Activated T-helper 1 cell treated with anti-CD3 and anti-CD28 coated beads, Interleukin-2, amount 50 U/mL, for 16 hours (primary cell): ENCODE data around the gene SCYGR6.

Experiments used
- DNase-seq, 2 donors: peaks; one replicate each; pipeline ENCODE4 v3.0.0-alpha.2; 2020; ENCODE audit warnings: low read depth in 1 of 2, low spot score in 1 of 2

SCYGR6 gene

DNA sequence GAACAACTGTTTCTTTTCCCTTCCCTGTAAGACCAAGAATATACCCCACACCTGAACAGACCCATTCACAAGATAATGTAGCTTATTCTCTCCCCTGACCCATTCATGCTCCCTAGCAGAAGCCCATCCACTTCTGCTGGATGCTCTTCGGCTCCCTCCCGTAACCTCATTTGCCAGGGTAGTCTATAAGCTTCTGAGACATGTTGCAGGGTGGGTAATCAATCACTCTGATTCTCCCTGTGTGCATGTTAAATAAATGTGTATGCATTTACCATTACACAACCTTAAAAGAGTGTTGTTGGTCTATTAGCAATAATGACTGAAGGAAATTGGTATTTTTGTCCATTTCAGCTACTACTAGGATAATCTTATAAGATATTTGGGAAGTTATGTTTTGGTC is 8.1 kb downstream of the SCYGR6 start:
- DNase-seq, result no peak

DNA sequence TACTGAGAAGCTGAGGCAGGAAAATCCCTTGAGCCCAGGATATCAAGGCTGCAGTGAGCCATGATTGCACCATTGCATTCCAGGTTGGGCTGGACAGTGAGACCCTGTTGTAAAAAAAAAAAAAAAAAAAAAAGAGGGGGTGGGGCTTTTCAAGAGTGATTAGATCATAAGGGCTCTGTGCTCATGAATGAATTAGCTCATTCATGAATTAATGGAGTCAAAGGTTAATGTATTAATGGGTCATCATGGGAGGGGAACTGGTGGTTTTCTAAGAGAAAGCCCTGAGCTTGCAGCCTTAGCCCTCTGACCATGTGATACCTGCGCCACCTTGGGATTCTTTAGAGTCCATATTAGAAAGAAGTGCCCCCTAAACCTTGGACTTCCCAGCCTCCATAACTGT is 11.3 kb downstream of the SCYGR6 start:
- DNase-seq, result no peak

GRCh38 chr2:227710986-227711385 is 13.6 kb downstream of the SCYGR6 start:
- no peak for DNase-seq

- DNase-seq, result no peak
These were observed 17.2 kb downstream of the SCYGR6 start for GRCh38 chr2:227707390-227707789.

DNA sequence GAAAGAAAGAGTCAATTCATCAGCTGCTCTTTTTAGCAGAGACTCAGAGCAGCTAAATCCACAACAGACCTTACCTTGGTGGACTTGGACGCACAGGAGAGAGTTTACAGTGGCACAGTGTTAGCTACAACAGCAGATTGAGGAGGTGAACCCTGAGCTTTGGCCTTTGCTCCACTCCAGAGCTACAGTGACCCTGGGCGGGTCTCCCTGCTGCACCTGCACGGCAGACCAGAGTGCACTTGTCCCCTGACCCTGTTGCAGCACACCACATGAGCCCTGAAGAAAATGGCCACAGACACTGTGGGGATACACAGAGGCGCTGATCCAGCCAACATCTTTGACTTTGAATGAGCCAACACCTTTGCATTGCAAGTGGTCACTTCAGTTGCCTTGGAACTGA is 17.7 kb downstream of the SCYGR6 start:
- no peak for DNase-seq

DNA sequence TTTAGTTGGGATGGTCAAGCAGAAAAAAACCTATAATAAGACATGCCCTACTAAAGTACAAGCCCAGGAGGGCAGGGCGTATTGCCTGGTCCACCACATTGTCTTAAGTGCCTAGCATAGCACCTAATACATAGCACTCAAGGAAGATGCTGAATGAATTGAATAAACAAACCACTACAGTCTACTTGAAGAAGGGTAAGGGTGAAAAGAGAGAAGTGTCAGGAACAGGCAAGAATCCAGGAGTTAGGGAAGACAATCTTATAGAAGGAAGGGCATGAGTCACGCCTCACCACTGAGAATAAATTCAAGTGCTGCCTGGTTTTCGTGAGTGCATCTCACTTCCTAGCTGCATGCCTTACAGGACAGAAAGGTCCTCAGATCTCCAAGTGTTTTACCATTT is 20.6 kb downstream of the SCYGR6 start:
- no peak for DNase-seq

DNA sequence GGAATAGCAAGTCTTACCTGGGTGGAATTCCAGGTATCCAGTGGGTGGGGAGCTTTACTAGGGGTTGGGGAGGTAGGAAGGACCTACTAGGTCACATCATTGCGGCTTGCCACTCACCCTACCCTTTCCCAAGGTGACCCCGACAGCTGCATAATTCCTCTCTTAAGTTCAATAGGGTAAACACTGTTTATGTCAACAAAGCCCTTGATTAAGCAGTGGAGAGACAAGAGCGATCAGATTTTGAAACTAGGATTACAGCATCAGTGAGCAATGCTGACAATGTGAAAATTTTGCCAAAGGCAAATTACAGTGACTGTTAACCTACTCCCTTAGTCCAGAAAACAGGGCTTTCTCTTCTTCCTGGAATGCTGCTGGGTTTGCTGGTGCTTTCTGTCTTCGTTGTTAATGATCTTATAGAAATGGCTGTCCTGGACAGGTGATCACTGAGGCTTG is 21.3 kb downstream of the SCYGR6 start:
- no peak for DNase-seq

DNA sequence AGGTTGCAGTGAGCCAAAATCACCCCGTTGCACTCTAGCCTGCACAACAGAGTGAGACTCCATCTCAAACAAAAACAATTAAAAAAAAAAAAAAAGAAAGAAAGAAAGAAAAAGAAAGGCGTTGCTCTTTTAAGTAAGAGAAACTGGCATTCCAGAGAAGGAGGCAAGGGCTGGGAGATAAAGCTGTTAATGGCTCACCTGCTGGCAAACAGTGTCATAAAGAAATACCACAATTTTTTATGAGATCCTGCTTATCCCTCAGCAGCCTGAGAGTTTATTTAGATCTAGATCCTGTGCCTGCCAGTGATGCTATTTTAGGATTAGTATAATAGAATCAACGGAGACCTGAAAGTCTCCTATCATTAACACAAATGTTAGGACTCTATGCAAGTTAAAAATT is 23.0 kb downstream of the SCYGR6 start:
- DNase-seq, result no peak

- no peak for DNase-seq
These were observed 27.4 kb downstream of the SCYGR6 start for GRCh38 chr2:227696990-227697679.

DNA sequence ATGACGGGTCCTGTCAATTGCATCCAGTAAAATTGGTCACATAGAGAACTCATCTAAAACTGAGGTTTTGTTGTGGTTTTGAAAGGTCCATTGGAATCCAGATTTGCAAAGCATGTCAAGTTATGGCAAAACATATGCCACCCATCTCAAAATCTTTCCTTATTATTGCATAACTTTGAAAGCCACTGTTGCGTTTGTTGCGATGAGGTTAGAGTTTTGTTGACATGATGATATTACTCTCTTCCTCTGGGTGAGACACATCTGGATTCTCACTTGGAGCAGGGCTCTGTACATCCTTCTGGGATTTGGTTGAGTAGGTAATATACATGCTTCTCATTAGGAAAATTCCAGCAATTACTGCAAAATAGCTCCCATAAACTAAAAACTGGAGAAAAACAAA is 37.4 kb downstream of the SCYGR6 start:
- DNase-seq, result no peak

GRCh38 chr2:227684258-227684657 is 40.3 kb downstream of the SCYGR6 start:
- no peak for DNase-seq

GRCh38 chr2:227677928-227678327 is 46.6 kb downstream of the SCYGR6 start:
- DNase-seq, result no peak

- DNase-seq, result no peak
These were observed 50.1 kb downstream of the SCYGR6 start for GRCh38 chr2:227674485-227674884.
